Endodermal cell (in vitro differentiated cells): Measurements from ENCODE around the gene DGKE. TPM values are rescaled to one million over a fixed set of nuclear protein-coding genes. Genes with fewer than 3 reads are reported as not detected.

Source experiments
- DNase-seq: peaks from one replicate; pipeline ENCODE4 v3.0.0-alpha.2; 2017
- H3K27ac ChIP-seq: 2 replicates; pipeline ENCODE4 v1.5.1; 2013; ENCODE audit warnings: mild to moderate bottlenecking, low read depth, low read length, moderate library complexity
- H3K27me3 ChIP-seq: 2 replicates; pipeline ENCODE4 v1.6.1; 2013; ENCODE audit warnings: mild to moderate bottlenecking, low read length, moderate library complexity; ENCODE audit not compliant: insufficient read depth, control insufficient read depth, poor library complexity, severe bottlenecking
- H3K36me3 ChIP-seq: 2 replicates; pipeline ENCODE4 v1.7.0; 2013; ENCODE audit warnings: mild to moderate bottlenecking, low read length, moderate library complexity; ENCODE audit not compliant: control insufficient read depth, insufficient read depth
- H3K4me1 ChIP-seq: one replicate; pipeline ENCODE4 v1.7.0; 2013; ENCODE audit warnings: low read length; ENCODE audit not compliant: control insufficient read depth, insufficient read depth
- H3K4me3 ChIP-seq: 2 replicates; pipeline ENCODE4 v1.5.1; 2013; ENCODE audit warnings: mild to moderate bottlenecking, low read length, moderate library complexity
- H3K9ac ChIP-seq: 2 replicates; pipeline ENCODE4 v1.6.1; 2013; ENCODE audit warnings: mild to moderate bottlenecking, low read length, moderate library complexity; ENCODE audit not compliant: poor library complexity, severe bottlenecking; ENCODE audit errors: extremely low read depth
- H3K9me3 ChIP-seq: 2 replicates; pipeline ENCODE4 v1.6.1; 2013; ENCODE audit warnings: mild to moderate bottlenecking, low read length, moderate library complexity; ENCODE audit not compliant: control insufficient read depth
- H3K27ac Mint-ChIP-seq: 2 replicates; pipeline ENCODE4 v1.8.0; 2020; ENCODE audit warnings: mixed read lengths
- H3K27me3 Mint-ChIP-seq: 2 replicates; pipeline ENCODE4 v1.8.0; 2021; ENCODE audit warnings: mild to moderate bottlenecking, mixed read lengths; ENCODE audit not compliant: insufficient read depth
- H3K36me3 Mint-ChIP-seq: 2 replicates; pipeline ENCODE4 v1.8.0; 2020; ENCODE audit warnings: low read depth, mixed read lengths
- H3K4me1 Mint-ChIP-seq: 2 replicates; pipeline ENCODE4 v1.8.0; 2020; ENCODE audit warnings: mixed read lengths
- H3K4me3 Mint-ChIP-seq: 2 replicates; pipeline ENCODE4 v1.8.0; 2020; ENCODE audit warnings: mild to moderate bottlenecking, moderate library complexity, mixed read lengths
- H3K9me3 Mint-ChIP-seq: 2 replicates; pipeline ENCODE4 v1.8.0; 2020; ENCODE audit warnings: mild to moderate bottlenecking, mixed read lengths
- CTCF ChIP-seq: fragments of 200-600 bp; sonication (generic); conservative IDR thresholded peaks from 2 replicates; pipeline ENCODE4 v1.5.0; 2021; ENCODE audit warnings: antibody characterized with exemption, mild to moderate bottlenecking
- WGBS, 2 experiments: methylation state at CpG; one replicate each; pipeline versions ENCODE4 v1.1.5 to v1.1.7; 2013; ENCODE audit warnings: missing lambda C conversion rate in 2 of 2, mixed read lengths in 1 of 2; ENCODE audit not compliant: insufficient coverage in 1 of 2, insufficient read length in 1 of 2; 5-methylcytosine and 5-hydroxymethylcytosine counted together
- total RNA-seq, 2 donors: library from RNA; stranded (reverse); fragmentation: NEBNext Ultra II Directional in 1 of 2; extraction: Animal tissue kit (Norgen Biotek cat#: 25700) in 1 of 2; gene quantifications; 2 replicates in 1 of 2; 3 replicates in 1 of 2; pipeline ENCODE4 v1.2.1, GENCODE V29; 2021

DGKE gene
- total RNA-seq, 2 donors from 2014 or later, result 3.5 to 7.1 TPM

GRCh38 chr17:56812901-56813388 is 21.0 kb upstream of the DGKE start:
- Mint-ChIP-seq H3K27ac (no peak overlapping the region), H3K9me3 (no peaks in the 10 kb centered on the region), H3K4me1 (no peaks in the 10 kb centered on the region), H3K36me3 (no peaks in the 10 kb centered on the region), H3K4me3 (no peak overlapping the region), H3K27me3 (peaks cover 2% of the 10 kb centered on the region)
- Histone ChIP-seq H3K9ac (no peak overlapping the region), H3K9me3 (no peaks in the 10 kb centered on the region), H3K4me3 (no peak overlapping the region), H3K27ac (no peak overlapping the region), H3K36me3 (no peaks in the 10 kb centered on the region), H3K27me3 (no peaks in the 10 kb centered on the region), H3K4me1 (peaks cover 7% of the 10 kb centered on the region)
- no peak for DNase-seq
- TF ChIP-seq CTCF, result no peak
- WGBS, 2 experiments, result 85% methylated on average over 7 of the region's 7 CpGs; no CpG with 5 or more reads in 1 of the 2 experiments

DNA sequence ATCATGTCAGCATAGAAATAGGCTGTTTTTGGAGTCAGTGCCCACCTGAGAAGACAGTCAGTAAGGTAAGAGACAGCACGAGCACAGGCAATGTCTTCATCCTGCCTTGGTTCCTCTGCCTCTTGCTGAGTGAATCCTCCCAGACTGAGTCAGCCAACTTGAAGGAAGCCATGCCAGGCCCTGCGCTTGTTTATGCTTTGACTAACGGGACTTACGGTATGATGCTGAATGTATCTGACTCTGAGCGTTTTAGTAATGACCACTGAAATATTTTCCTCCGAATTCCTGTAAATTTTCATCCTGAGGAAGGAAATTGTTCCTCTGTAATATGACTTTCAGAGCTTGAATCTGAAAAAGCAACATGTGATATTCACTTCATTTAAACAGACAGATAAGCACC is 18.2 kb upstream of the DGKE start:
- WGBS, 2 experiments, result 88 to 91% methylated on average over 6 of the region's 6 CpGs
- Mint-ChIP-seq H3K27ac (no peak overlapping the region), H3K4me3 (no peak overlapping the region), H3K27me3 (peaks cover 6% of the 10 kb centered on the region), H3K9me3 (no peaks in the 10 kb centered on the region), H3K4me1 (no peaks in the 10 kb centered on the region), H3K36me3 (no peaks in the 10 kb centered on the region)
- no peaks in the 10 kb centered on the region for H3K9me3 ChIP-seq
- no peak overlapping the region for H3K4me3 ChIP-seq
- H3K36me3 ChIP-seq, result no peaks in the 10 kb centered on the region
- TF ChIP-seq CTCF, result no peak
- no peak overlapping the region for H3K27ac ChIP-seq
- H3K9ac ChIP-seq, result no peak overlapping the region
- H3K4me1 ChIP-seq, result peaks cover 7% of the 10 kb centered on the region
- no peak for DNase-seq
- H3K27me3 ChIP-seq, result no peaks in the 10 kb centered on the region

- Histone ChIP-seq H3K27me3 (no peaks in the 10 kb centered on the region), H3K9ac (no peak overlapping the region), H3K36me3 (no peaks in the 10 kb centered on the region), H3K9me3 (no peaks in the 10 kb centered on the region), H3K4me1 (no peaks in the 10 kb centered on the region), H3K4me3 (no peak overlapping the region), H3K27ac (no peak overlapping the region)
- Mint-ChIP-seq H3K27ac (no peak overlapping the region), H3K9me3 (no peaks in the 10 kb centered on the region), H3K27me3 (peaks cover 6% of the 10 kb centered on the region), H3K4me3 (no peak overlapping the region), H3K36me3 (no peaks in the 10 kb centered on the region), H3K4me1 (no peaks in the 10 kb centered on the region)
- DNase-seq, result no peak
- TF ChIP-seq CTCF, result no peak
These were observed 16.9 kb upstream of the DGKE start for GRCh38 chr17:56817066-56817465.
